Smooth muscle cell of the coronary artery (primary cell): Measurements from ENCODE around the gene MAP2K1. TPM values are rescaled to one million over a fixed set of nuclear protein-coding genes. Genes with fewer than 3 reads are reported as not detected.

Experiments used
- total RNA-seq: library from RNA; depleted of rRNA; stranded (reverse); fragments of >200 nt; gene quantifications from 2 replicates; pipeline ENCODE4 v1.2.3, GENCODE V29; 2014; ENCODE audit warnings: low replicate concordance

MAP2K1 gene
- total RNA-seq: 16.8 and 37.7 TPM in 2 replicates

DNA sequence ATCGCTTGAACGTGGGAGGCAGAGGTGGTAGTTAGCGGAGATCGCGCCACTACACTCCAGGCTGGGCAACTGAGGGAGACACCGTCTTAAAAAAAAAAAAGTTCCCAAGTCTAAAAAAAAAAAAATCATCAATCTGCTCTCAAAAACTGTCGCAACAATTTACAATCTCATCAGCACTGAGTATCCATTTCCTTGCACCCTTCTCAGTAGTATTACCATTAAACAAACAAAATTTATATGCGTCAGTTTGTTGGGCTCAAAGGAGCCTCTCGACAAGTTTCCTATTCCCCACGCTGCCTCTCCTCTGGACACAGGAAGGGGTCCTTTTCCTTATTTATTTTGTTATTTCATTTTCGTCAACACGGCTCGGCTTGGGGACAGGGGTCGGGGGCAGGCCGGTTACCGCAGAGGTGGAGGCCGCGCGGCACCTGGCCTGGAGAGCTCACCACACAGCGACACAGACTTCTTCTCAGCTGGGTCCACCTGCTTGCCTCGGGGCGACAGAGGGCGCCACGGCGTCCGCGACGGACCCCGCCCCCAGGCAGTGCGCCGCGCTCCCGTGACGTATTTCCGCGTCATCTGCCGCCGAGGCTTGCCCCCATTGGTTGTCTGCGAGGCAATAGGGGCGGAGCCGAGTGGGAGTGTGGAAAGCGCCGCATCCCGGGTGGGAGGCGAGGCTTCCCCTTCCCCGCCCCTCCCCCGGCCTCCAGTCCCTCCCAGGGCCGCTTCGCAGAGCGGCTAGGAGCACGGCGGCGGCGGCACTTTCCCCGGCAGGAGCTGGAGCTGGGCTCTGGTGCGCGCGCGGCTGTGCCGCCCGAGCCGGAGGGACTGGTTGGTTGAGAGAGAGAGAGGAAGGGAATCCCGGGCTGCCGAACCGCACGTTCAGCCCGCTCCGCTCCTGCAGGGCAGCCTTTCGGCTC, at the start of gene MAP2K1:
MAP2K1 (plus strand) TSS at position 709 of the 920 bp plus-strand sequence. CDS start 436 bp downstream, outside the sequence.

DNA sequence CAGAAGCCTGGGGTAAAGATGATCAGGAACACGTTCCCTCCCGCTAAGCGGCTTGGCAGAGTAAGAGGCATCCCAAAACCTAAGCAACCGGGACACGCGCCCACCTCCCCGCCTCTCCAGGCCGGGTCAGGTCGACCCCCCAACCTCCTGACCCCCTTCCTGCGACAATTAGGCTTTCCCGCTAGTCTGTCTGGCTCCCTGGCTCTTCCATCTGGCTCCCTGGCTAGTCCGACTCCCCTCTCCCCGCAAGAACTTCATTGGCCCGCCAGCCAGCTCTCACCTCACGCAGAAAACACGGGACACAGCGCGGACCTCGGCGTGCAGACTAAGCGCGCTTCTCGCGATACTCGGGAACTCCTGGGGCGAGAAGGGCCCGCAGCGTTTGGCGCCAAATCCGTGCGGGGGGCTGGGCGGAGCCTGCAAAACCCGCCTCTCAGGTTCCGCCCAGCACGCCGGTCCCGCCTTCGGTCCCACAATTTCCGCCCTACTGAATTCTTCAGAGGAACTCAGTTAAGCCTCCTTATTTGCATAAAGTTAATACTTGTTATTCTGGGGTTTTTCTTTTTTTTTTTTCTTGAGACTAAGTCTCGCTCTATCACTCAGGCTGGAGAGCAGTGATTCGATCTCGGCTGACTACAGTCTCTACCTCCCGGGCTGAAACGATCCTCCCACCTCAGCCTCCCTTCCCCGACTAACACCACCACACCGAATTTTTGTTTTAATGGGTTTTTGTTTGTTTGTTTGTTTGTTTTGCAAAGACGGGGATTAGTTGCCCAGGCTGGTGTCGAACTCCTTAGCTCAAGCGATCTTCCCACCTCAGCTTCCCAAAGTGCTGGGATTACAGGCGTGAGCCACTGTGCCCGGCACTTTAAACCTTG, 30.1 kb upstream of the MAP2K1 start, which contains the start of gene TIPIN:
TIPIN (minus strand) TSS at position 327 of the 878 bp plus-strand sequence. CDS start 3,738 bp downstream, outside the sequence.

DNA sequence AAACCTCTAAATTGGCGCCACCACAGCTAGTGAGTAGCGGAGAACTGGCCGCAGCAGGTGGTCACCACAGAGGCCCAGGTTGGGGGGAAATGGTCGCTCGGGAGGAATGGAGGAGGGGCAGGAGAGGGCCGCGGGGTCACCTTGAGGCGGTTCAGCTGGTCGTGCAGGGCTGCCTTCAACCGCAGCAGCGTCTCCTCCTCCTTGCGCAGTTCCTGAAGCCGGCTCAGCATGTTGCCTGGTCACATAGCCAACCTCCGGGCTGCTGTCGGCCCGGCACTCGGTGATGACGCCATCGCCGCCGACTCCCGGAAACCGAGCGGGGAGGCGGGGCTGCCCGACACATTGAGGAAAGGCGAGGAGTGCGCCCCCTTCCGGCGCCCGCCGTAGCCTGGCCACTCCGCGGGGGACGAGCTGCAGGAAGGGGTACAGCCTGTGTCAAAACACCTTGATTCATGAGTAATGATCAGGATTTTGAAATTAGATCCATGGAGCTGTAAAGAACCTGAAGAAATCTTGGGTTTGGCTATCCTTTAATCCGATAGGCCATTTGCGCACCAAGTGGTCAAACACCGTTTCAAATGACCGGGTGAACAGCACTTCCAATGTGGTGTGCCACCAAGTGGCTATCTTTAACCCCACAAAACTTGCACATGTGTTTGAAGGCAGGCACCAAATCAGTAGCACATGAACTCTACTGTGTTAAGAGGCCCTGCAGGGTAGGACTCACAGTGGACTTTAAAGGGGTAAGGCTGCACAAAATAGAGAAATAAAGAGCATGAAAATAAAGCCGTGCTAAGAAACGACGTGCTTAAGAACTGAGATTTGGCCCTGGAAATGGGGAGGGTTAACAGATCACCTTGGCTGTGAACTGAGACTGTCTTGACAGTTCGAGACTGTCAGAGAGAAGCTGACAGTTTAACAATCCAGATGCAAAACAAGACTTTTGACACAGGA, 111.1 kb downstream of the MAP2K1 start, which contains the start of gene SNAPC5:
SNAPC5 (minus strand) TSS at position 261 of the 954 bp plus-strand sequence; CDS start at position 230, 31 bp downstream.

DNA sequence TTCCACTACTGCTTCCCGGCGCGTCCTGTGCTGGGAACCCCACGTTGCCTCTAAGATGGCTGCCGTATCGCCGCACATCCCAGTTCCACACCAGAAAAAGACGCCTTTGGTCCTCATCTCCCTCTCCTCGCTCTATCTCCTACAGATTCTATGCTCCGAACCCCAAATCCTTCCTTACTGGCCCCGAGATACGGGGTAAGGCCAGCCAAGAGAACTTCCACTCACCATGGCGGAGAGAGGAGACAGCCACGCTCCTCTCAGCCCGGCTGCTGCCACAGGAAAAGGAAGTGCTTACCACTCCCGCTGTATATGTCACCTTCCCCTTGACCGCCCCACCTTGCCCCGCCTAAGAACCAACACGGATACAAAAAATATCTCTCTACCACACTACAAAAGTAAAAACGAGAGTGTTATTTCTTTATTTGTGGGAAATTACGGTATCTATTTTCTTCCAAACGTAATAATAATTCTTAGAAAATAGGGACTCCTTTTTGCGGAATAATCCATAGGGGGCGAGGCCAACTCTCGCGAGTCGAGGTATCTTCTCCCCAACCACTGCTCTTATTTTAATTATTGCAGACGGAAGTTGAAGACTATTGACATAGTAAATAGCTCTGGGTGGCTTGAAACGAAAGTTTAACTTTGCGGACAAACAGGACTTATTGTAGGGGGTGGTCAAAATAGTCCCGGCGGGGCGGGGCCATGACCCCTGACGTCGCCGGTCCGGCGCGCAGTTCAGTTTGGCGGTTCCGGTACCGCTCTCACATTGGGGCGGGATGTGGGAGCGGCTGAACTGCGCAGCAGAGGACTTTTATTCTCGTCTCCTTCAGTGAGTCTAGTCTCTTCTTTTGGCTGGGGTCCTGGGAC, 118.1 kb downstream of the MAP2K1 start, which contains the start of the genes RPL4 and ZWILCH:
RPL4 (minus strand) TSS at position 293 of the 867 bp plus-strand sequence; CDS start at position 228, 65 bp downstream.
ZWILCH (plus strand) TSS at position 764 of the 867 bp plus-strand sequence; CDS start at position 777, 13 bp downstream.

Other genes with a start within 250 kb of the MAP2K1 start
- not detected in 2 replicates for gene MEGF11, start 133.2 kb upstream of the MAP2K1 start, total RNA-seq
- 13.6 and 51.2 TPM in 2 replicates for gene DIS3L, start 93.3 kb upstream of the MAP2K1 start, total RNA-seq
- 7.0 and 9.3 TPM in 2 replicates for gene TIPIN, start 30.2 kb upstream of the MAP2K1 start, total RNA-seq
- gene SNAPC5, start 110.8 kb downstream of the MAP2K1 start, total RNA-seq: 20.0 and 46.8 TPM in 2 replicates
- 2,882 and 3,107 TPM in 2 replicates for gene RPL4, start 117.9 kb downstream of the MAP2K1 start, total RNA-seq
- 5.6 and 17.1 TPM in 2 replicates for gene ZWILCH, start 118.4 kb downstream of the MAP2K1 start, total RNA-seq
- 0.12 and 11.5 TPM in 2 replicates for gene LCTL, start 179.1 kb downstream of the MAP2K1 start, total RNA-seq